Measurements from ENCODE around the gene GJA3.

GJA3 gene

GRCh38 chr13:20193162-20193906 is 32.5 kb upstream of the GJA3 start:
- no peak overlapping the region for H3K27ac ChIP-seq (ENCODE audit: low read length)
- H3K79me2 ChIP-seq (ENCODE audit: low read length) = no peaks in the 10 kb centered on the region
- H3K9me3 ChIP-seq (ENCODE audit: insufficient read depth, low read length) = no peaks in the 10 kb centered on the region
- H3K4me1 ChIP-seq (ENCODE audit: low read length) = peaks cover 4% of the 10 kb centered on the region; the same call in 1 of the 2 replicates
- TF ChIP-seq CTCF (IDR thresholded peaks at IDR 0.05; ENCODE audit: low read depth, low read length) (no peak), EZH2phosphoT487 (IDR thresholded peaks at IDR 0.05; ENCODE audit: low read depth) (no peak)
- H2AFZ ChIP-seq (ENCODE audit: low read depth, low read length) = no peak overlapping the region
- no peak overlapping the region for H3K4me2 ChIP-seq (ENCODE audit: low read length)
- H3K27me3 ChIP-seq (ENCODE audit: low read depth, low read length) = peaks cover 19% of the 10 kb centered on the region
- no peaks in the 10 kb centered on the region for H4K20me1 ChIP-seq (ENCODE audit: insufficient read depth, low read length)
- no peak overlapping the region for H3K4me3 ChIP-seq (ENCODE audit: low read length)
- H3K36me3 ChIP-seq (replicated peaks; ENCODE audit: low read depth, low read length) = no peaks in the 10 kb centered on the region
- no peak overlapping the region for H3K9ac ChIP-seq (ENCODE audit: low read length)

DNA sequence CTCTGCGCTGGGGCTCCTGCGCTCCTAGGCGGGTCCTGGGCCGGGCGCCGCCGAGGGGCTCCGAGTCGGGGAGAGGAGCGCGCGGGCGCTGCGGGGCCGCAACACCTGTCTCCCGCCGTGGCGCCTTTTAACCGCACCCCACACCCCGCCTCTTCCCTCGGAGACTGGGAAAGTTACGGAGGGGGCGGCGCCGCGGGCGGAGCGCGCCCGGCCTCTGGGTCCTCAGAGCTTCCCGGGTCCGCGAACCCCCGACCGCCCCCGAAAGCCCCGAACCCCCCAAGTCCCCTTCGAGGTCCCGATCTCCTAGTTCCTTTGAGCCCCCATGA is 31.9 kb upstream of the GJA3 start, which contains the start of gene GJB2:
Gene GJB2 (minus strand): TSS at position 103 of the 326 bp plus-strand sequence. CDS start 3,357 bp downstream, outside the sequence.
- TF ChIP-seq EZH2phosphoT487 (IDR thresholded peaks at IDR 0.05; ENCODE audit: low read depth) (no peak), CTCF (IDR thresholded peaks at IDR 0.05; ENCODE audit: low read depth, low read length) (no peak)
- no peaks in the 10 kb centered on the region for H3K36me3 ChIP-seq (replicated peaks; ENCODE audit: low read depth, low read length)
- no peak within 1 kb of the TSS for H3K9ac ChIP-seq (ENCODE audit: low read length)
- no peak within 1 kb of the TSS for H3K4me3 ChIP-seq (ENCODE audit: low read length)
- H3K4me2 ChIP-seq (ENCODE audit: low read length) = no peak within 1 kb of the TSS
- H4K20me1 ChIP-seq (ENCODE audit: insufficient read depth, low read length) = no peaks in the 10 kb centered on the region
- H3K79me2 ChIP-seq (ENCODE audit: low read length) = no peaks in the 10 kb centered on the region
- no peak within 1 kb of the TSS for H3K27ac ChIP-seq (ENCODE audit: low read length)
- H3K27me3 ChIP-seq (ENCODE audit: low read depth, low read length) = peaks cover 19% of the 10 kb centered on the region
- no peak within 1 kb of the TSS for H2AFZ ChIP-seq (ENCODE audit: low read depth, low read length)
- no peaks in the 10 kb centered on the region for H3K9me3 ChIP-seq (ENCODE audit: insufficient read depth, low read length)
- peaks cover 4% of the 10 kb centered on the region; the same call in 1 of the 2 replicates for H3K4me1 ChIP-seq (ENCODE audit: low read length)

- no peaks in the 10 kb centered on the region for H3K9me3 ChIP-seq (ENCODE audit: insufficient read depth, low read length)
- no peaks in the 10 kb centered on the region for H4K20me1 ChIP-seq (ENCODE audit: insufficient read depth, low read length)
- no peaks in the 10 kb centered on the region for H3K79me2 ChIP-seq (ENCODE audit: low read length)
- TF ChIP-seq CTCF (IDR thresholded peaks at IDR 0.05; ENCODE audit: low read depth, low read length) (no peak), EZH2phosphoT487 (IDR thresholded peaks at IDR 0.05; ENCODE audit: low read depth) (no peak)
- H3K4me2 ChIP-seq (ENCODE audit: low read length) = no peak overlapping the region
- H3K9ac ChIP-seq (ENCODE audit: low read length) = no peak overlapping the region
- no peak overlapping the region for H3K4me3 ChIP-seq (ENCODE audit: low read length)
- no peak overlapping the region for H3K27ac ChIP-seq (ENCODE audit: low read length)
- no peak overlapping the region for H2AFZ ChIP-seq (ENCODE audit: low read depth, low read length)
- H3K36me3 ChIP-seq (replicated peaks; ENCODE audit: low read depth, low read length) = no peaks in the 10 kb centered on the region
- H3K4me1 ChIP-seq (ENCODE audit: low read length) = peaks cover 4% of the 10 kb centered on the region; the same call in 1 of the 2 replicates
- peaks cover 19% of the 10 kb centered on the region for H3K27me3 ChIP-seq (ENCODE audit: low read depth, low read length)
Measured at GRCh38 chr13:20192158-20192835, 31.4 kb upstream of the GJA3 start.

GRCh38 chr13:20191311-20192157 is 30.7 kb upstream of the GJA3 start:
- Histone ChIP-seq H3K27me3 (ENCODE audit: low read depth, low read length) (peaks cover 19% of the 10 kb centered on the region), H3K4me2 (ENCODE audit: low read length) (no peak overlapping the region), H3K79me2 (ENCODE audit: low read length) (no peaks in the 10 kb centered on the region), H2AFZ (ENCODE audit: low read depth, low read length) (no peak overlapping the region), H3K27ac (ENCODE audit: low read length) (no peak overlapping the region), H3K9me3 (ENCODE audit: insufficient read depth, low read length) (no peaks in the 10 kb centered on the region), H3K4me3 (ENCODE audit: low read length) (no peak overlapping the region), H3K36me3 (replicated peaks; ENCODE audit: low read depth, low read length) (no peaks in the 10 kb centered on the region), H3K9ac (ENCODE audit: low read length) (no peak overlapping the region), H4K20me1 (ENCODE audit: insufficient read depth, low read length) (no peaks in the 10 kb centered on the region), H3K4me1 (ENCODE audit: low read length) (no peaks in the 10 kb centered on the region)
- TF ChIP-seq CTCF (IDR thresholded peaks at IDR 0.05; ENCODE audit: low read depth, low read length) (no peak), EZH2phosphoT487 (IDR thresholded peaks at IDR 0.05; ENCODE audit: low read depth) (no peak)

All from OCI-LY3 (cell line).